GM23338 (cell line): Measurements from ENCODE around the gene MED12L.

Source experiments
- CTCF ChIP-seq, 2 experiments: fragments of 200-600 bp in 1 of 2; sonication (generic) in 1 of 2; conservative IDR thresholded peaks; 2 replicates each; pipeline versions ENCODE4 v1.5.1 to v1.6.1; 2016 to 2017; ENCODE audit warnings: antibody characterized with exemption in 2 of 2, low read depth in 2 of 2, mild to moderate bottlenecking in 2 of 2, moderate library complexity in 1 of 2
- EZH2phosphoT487 ChIP-seq: fragments of 200-600 bp; sonication (generic); IDR thresholded peaks from one replicate; pipeline ENCODE4 v1.8.1; 2018; ENCODE audit warnings: antibody characterized with exemption; ENCODE audit not compliant: unreplicated experiment
- POLR2AphosphoS5 ChIP-seq: IDR thresholded peaks from 2 replicates; pipeline ENCODE4 v1.6.1; 2016; ENCODE audit warnings: antibody characterized with exemption, low read depth

- TF ChIP-seq POLR2AphosphoS5 (no peak), CTCF (conservative IDR thresholded peaks at IDR 0.05; ENCODE audit: low read depth in 2 of 2) (no peak), EZH2phosphoT487 (no peak)
Observed at GRCh38 chr3:151200586-151200985, 115.1 kb downstream of the MED12L start.
